ENCODE data around the gene ZNF576. TPM values are rescaled to one million over a fixed set of nuclear protein-coding genes. Genes with fewer than 3 reads are reported as not detected.

The ZNF576 gene
- total and polyA plus RNA-seq, 2 experiments from 2014 or later = 5.9 to 16.9 TPM

GRCh38 chr19:43609872-43610271 is 13.5 kb downstream of the ZNF576 start:
- Histone ChIP-seq H3K27me3 (ENCODE audit: insufficient read depth) (no peaks in the 10 kb centered on the region), H4K20me1 (replicated peaks; ENCODE audit: insufficient read depth) (no peaks in the 10 kb centered on the region; the same call in 1 of the 2 replicates), H2AFZ (no peak overlapping the region), H3K9me2 (ENCODE audit: insufficient read depth) (no peaks in the 10 kb centered on the region), H3K4me2 (no peak overlapping the region), H3K79me2 (replicated peaks; ENCODE audit: insufficient read depth) (peaks cover 2% of the 10 kb centered on the region; the same call in 1 of the 2 replicates), H3F3A (replicated peaks; ENCODE audit: low read depth) (no peaks in the 10 kb centered on the region), H3K4me3 (no peak overlapping the region), H3K36me3 (ENCODE audit: insufficient read depth) (no peaks in the 10 kb centered on the region), H3K27ac (ENCODE audit: low read depth) (no peak overlapping the region), H3K4me1 (ENCODE audit: insufficient read depth) (no peaks in the 10 kb centered on the region)
- H3K4me3 Mint-ChIP-seq = no peak overlapping the region
- H3K27me3 Mint-ChIP-seq (ENCODE audit: insufficient read depth, low read depth, poor library complexity) = peaks cover 19% of the 10 kb centered on the region
- H3K27ac Mint-ChIP-seq = no peak overlapping the region
- DNase-seq (ENCODE audit: low spot score) (no peak), ATAC-seq (no peak)
- TF ChIP-seq JUNB (IDR thresholded peaks at IDR 0.05; ENCODE audit: unreplicated experiment) (no peak), ETS1 (IDR thresholded peaks at IDR 0.05) (no peak), POLR2AphosphoS5 (IDR thresholded peaks at IDR 0.05; ENCODE audit: low read depth) (no peak), ZNF331 (CRISPR knock-in tag; IDR thresholded peaks at IDR 0.05; ENCODE audit: low read depth) (no peak), EZH2phosphoT487 (IDR thresholded peaks at IDR 0.05; ENCODE audit: unreplicated experiment) (no peak)
- TF ChIP-seq, protein P1, sequence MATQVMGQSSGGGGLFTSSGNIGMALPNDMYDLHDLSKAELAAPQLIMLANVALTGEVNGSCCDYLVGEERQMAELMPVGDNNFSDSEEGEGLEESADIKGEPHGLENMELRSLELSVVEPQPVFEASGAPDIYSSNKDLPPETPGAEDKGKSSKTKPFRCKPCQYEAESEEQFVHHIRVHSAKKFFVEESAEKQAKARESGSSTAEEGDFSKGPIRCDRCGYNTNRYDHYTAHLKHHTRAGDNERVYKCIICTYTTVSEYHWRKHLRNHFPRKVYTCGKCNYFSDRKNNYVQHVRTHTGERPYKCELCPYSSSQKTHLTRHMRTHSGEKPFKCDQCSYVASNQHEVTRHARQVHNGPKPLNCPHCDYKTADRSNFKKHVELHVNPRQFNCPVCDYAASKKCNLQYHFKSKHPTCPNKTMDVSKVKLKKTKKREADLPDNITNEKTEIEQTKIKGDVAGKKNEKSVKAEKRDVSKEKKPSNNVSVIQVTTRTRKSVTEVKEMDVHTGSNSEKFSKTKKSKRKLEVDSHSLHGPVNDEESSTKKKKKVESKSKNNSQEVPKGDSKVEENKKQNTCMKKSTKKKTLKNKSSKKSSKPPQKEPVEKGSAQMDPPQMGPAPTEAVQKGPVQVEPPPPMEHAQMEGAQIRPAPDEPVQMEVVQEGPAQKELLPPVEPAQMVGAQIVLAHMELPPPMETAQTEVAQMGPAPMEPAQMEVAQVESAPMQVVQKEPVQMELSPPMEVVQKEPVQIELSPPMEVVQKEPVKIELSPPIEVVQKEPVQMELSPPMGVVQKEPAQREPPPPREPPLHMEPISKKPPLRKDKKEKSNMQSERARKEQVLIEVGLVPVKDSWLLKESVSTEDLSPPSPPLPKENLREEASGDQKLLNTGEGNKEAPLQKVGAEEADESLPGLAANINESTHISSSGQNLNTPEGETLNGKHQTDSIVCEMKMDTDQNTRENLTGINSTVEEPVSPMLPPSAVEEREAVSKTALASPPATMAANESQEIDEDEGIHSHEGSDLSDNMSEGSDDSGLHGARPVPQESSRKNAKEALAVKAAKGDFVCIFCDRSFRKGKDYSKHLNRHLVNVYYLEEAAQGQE (IDR thresholded peaks at IDR 0.05; ENCODE audit: unreplicated experiment) = no peak
- TF ChIP-seq, protein P2, sequence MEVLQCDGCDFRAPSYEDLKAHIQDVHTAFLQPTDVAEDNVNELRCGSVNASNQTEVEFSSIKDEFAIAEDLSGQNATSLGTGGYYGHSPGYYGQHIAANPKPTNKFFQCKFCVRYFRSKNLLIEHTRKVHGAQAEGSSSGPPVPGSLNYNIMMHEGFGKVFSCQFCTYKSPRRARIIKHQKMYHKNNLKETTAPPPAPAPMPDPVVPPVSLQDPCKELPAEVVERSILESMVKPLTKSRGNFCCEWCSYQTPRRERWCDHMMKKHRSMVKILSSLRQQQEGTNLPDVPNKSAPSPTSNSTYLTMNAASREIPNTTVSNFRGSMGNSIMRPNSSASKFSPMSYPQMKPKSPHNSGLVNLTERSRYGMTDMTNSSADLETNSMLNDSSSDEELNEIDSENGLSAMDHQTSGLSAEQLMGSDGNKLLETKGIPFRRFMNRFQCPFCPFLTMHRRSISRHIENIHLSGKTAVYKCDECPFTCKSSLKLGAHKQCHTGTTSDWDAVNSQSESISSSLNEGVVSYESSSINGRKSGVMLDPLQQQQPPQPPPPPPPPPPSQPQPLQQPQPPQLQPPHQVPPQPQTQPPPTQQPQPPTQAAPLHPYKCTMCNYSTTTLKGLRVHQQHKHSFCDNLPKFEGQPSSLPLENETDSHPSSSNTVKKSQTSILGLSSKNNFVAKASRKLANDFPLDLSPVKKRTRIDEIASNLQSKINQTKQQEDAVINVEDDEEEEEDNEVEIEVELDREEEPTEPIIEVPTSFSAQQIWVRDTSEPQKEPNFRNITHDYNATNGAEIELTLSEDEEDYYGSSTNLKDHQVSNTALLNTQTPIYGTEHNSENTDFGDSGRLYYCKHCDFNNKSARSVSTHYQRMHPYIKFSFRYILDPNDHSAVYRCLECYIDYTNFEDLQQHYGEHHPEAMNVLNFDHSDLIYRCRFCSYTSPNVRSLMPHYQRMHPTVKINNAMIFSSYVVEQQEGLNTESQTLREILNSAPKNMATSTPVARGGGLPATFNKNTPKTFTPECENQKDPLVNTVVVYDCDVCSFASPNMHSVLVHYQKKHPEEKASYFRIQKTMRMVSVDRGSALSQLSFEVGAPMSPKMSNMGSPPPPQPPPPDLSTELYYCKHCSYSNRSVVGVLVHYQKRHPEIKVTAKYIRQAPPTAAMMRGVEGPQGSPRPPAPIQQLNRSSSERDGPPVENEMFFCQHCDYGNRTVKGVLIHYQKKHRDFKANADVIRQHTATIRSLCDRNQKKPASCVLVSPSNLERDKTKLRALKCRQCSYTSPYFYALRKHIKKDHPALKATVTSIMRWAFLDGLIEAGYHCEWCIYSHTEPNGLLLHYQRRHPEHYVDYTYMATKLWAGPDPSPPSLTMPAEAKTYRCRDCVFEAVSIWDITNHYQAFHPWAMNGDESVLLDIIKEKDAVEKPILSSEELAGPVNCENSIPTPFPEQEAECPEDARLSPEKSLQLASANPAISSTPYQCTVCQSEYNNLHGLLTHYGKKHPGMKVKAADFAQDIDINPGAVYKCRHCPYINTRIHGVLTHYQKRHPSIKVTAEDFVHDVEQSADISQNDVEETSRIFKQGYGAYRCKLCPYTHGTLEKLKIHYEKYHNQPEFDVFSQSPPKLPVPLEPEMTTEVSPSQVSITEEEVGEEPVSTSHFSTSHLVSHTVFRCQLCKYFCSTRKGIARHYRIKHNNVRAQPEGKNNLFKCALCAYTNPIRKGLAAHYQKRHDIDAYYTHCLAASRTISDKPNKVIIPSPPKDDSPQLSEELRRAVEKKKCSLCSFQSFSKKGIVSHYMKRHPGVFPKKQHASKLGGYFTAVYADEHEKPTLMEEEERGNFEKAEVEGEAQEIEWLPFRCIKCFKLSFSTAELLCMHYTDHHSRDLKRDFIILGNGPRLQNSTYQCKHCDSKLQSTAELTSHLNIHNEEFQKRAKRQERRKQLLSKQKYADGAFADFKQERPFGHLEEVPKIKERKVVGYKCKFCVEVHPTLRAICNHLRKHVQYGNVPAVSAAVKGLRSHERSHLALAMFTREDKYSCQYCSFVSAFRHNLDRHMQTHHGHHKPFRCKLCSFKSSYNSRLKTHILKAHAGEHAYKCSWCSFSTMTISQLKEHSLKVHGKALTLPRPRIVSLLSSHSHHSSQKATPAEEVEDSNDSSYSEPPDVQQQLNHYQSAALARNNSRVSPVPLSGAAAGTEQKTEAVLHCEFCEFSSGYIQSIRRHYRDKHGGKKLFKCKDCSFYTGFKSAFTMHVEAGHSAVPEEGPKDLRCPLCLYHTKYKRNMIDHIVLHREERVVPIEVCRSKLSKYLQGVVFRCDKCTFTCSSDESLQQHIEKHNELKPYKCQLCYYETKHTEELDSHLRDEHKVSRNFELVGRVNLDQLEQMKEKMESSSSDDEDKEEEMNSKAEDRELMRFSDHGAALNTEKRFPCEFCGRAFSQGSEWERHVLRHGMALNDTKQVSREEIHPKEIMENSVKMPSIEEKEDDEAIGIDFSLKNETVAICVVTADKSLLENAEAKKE (CRISPR knock-in tag; IDR thresholded peaks at IDR 0.05) = no peak
- peaks cover 36% of the 10 kb centered on the region for H3K36me3 Mint-ChIP-seq (ENCODE audit: low read depth)
- peaks cover 9% of the 10 kb centered on the region for H3K4me1 Mint-ChIP-seq
- H3K9me3 Mint-ChIP-seq = peaks cover 11% of the 10 kb centered on the region

Data from GM23338 (cell line).